ENCODE data around the gene AREG.
"Not testable (repeated sequence)": the region's sequence is repeated elsewhere in the genome, so short reads cannot be mapped to it uniquely, and the experiment has no call there.

The AREG gene, protein sequence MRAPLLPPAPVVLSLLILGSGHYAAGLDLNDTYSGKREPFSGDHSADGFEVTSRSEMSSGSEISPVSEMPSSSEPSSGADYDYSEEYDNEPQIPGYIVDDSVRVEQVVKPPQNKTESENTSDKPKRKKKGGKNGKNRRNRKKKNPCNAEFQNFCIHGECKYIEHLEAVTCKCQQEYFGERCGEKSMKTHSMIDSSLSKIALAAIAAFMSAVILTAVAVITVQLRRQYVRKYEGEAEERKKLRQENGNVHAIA

DNA sequence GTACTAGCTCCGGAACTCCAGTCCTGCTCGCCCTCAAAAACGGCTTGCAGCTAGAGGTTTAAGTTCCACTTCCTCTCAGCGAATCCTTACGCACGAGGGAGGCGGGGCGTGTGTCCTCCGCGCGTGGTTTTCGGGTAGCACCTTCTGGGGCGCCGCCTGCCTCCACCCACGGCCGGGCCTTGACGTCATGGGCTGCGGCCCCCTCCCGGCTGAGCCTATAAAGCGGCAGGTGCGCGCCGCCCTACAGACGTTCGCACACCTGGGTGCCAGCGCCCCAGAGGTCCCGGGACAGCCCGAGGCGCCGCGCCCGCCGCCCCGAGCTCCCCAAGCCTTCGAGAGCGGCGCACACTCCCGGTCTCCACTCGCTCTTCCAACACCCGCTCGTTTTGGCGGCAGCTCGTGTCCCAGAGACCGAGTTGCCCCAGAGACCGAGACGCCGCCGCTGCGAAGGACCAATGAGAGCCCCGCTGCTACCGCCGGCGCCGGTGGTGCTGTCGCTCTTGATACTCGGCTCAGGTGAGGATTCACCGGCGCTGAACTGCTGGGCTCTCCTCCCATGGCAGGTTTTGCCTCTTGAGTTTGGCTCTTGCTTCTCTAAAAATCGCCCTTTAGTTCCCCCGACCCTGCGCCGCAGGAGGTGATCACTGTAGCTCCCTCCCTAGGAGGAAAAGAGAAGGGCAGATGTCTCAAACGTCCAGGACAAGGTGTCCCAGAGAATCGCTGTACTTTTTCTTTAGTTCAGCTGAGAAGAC, at the start of gene AREG:
AREG (plus strand) TSS at position 246 of the 752 bp plus-strand sequence; CDS start at position 456, 210 bp downstream.
- DNase-seq, result no peak

DNA sequence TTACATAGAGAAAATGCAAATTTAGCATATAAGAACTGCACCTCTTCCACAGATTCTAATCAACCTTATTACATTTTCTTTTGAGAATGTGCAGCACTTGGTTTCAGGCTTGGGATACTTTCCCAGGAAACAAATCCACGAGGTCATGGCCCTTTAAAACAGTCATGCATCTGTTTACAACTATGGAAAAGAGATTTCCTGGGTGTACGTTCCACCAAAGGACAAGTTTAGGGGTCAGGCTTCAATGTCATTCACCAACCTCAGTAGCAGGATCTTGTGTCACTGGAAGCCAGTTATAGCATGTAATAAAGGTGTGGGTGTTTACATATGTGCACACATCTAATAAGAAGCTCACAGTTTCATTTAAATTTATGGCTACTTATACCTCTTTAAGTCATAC, 49.3 kb upstream of the AREG start:
- DNase-seq, result no peak

DNA sequence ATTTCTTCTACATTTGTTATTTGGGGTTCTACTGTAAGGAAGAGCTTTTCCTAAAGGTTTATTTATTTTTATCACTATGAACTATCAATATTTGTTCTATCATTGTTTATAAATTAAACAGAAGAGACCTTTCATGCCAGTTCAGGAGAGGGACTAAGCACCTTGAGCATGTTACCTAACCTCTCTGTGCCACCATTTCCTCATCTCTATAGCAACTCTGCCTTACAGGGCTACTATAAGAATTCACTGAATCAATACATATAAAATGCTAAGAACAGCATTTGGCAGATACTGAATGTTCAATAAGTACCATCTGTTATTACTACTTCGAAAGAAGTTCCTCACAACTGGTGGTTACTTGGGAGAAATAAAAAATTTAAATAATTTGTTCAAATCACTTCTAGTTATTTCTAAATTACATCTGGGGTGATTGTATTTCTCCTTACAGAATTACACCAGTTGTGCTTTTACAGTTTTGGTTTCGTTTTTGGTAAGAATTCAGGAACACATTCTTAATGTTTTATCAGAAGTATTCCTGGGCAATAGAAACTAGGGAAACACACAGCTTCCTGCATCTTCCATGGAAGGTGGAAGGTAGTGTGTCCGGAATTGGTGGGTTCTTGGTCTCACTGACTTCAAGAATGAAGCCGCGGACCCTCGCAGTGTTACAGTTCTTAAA, 47.0 kb upstream of the AREG start:
- DNase-seq, result no peak

DNA sequence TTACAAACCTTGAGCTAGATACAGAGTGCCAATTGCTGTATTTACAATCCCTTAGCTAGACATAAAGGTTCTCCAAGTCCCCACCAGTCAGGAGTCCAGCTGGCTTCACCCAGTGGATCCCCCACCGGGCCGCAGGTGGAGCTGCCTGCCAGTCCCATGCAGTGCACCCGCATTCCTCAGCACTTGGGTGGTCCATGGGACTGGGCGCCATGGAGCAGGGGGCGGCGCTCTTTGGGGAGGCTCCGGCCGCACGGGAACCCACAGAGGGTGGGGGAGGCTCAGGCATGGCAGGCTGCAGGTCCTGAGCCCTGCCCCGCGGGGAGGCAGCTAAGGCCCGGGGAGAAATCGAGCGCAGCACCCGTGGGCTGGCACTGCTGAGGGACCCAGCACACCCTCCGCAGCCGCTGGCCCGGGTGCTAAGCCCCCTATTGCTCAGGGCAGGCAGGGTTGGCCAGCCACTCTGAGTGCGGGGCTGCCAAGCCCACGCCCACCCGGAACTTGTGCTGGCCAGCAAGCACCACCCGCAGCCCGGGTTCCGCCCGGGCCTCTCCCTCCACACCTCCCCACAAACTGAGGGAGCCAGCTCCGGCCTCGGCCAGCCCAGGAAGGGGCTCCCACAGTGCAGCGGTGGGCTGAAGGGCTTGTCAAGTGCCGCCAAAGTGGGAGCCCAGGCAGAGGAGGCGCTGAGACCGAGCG, 45.9 kb upstream of the AREG start:
- DNase-seq, result not testable (repeated sequence)

DNA sequence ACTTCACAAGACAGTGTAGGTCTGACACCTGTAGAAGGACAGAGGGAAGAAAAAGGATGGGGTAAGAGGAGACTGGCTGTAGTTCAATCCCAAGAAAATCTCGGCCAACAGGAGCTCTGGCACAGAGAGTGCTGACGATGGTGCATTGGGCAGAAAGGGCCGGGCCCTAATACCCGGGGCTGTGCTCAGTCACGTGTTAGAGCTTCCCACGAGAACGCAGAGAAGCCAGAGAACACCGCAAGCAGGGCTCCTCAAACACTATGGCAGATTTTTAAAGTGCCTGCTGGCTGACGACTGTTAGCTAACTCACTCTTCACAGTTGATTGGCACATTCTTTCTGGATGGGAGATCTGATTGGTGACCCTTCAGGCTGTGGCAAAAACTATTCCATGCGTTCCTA, 44.5 kb upstream of the AREG start:
- no peak for DNase-seq

DNA sequence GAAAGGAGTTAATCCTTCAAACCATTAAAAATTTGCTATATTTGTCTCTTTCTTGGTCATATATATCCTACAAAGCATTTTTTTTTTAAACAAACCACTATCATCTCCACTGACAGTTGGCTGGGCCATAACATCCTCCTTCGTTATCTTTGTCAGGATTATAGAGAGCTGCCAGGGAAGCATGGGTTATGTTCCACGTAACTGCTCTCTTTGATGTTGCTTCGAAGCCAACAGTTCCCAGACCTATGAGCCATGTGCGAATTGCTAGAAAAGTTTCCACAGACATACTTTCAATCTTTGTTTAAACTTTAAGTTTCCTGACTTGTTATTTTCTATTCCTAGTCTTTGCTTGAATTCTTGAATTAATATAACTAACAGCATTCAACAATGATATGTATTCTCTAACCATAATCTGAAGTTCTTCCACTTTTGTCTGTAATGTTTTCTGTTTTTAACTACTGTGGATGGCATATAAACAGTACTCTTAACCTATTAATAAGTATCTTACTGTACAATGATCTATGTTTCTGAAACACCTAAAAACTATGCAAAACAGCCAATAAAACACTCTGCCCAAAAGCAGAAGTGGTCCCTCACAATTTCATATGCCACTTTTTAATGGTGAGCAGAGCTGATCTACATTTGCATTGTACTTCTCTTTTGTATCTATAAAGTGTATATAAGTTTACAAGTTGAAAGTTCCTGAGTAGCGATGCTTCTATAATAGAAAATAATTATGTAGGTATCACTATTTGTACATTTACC, 42.1 kb upstream of the AREG start:
- DNase-seq, result no peak

DNA sequence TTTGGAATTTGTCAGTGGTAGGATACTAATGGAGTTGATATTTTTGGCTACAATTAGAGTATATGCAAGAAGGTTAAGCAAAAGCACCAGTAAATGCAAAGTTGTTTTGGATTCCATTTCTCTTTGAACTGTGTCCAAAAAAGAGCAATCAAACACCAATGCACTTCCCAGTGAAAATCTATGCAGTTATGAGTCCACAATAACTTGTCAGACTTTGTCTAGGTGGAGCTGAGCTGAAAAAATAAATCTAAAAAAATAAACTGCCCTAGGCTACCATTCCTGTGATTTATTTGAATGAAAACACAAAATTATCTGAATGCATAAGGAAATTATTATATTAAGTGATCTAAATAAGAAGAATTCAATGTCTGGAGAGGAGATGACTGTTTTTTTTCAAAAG, 37.0 kb upstream of the AREG start:
- no peak for DNase-seq

DNA sequence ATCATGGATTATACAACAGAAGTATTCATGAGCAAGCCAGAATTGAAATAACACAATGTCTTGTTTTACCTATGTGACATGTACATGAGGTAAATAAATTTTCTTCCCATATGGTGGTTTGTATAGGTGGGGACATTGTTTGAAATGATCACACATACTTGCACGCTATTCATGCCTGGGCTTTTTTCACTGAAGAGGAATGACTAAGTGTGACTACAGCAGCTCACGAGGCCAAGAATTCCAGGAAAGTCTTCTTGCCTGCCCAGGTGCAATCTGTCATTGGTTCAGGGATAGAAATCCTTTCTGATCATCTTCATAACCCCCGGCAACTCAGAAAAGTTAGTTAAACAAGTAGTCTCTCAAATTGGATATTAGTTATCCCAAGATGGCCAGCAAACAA, 36.3 kb upstream of the AREG start:
- no peak for DNase-seq

DNA sequence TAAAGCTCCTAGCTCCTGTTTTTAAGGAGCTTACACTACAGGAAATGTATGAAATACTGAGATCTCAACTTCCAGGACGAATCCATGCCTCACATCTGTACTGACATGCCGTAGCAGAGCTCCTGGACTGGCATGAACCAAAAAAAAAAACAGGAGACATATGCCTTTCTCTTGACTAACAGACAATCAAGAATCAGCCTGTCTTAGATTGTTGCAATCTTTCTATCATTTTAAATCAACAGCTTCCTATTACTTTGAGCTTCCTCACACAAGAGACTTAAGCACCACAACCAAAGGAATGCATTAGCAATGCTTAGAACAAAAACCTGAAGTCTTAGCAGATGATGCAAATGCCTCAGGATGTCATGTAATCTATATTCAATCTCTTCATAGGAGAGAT, 34.7 kb upstream of the AREG start:
- DNase-seq, result no peak

DNA sequence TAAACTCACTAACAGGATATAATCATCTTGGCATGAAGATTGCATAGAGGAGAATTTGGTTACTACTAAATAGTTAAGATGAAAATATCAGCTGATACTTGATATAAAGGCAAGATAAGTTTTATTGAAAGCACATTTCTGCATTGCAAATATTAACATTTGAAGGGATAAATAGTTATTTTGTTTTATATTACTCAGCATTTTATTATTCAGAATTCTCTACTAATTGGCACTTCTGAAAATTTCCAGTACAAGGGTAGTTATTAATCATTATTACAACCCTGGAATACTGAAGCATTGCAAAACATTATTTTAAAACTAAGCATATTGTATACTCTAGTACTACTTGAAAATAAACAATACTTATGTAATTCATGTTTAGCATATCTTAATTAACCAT, 32.7 kb upstream of the AREG start:
- DNase-seq, result no peak

DNA sequence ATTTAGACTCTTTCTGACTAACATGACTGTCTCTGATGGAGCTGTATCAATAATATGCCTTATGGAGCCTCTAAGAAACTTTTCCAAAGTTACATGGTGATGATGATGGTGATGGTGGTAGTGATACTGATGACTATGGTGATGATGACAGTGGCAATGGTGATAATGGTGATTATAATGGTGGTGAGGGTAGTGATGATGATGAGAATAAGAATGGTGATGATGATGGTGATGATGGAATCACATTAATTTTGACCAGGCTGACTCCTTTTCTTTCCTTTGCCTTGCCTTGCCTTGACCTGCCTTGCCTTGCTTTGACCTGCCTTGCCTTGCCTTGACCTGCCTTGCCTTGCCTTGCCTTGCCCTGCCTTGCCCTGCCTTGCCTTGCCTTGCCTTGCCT, 31.7 kb upstream of the AREG start:
- DNase-seq, result no peak

DNA sequence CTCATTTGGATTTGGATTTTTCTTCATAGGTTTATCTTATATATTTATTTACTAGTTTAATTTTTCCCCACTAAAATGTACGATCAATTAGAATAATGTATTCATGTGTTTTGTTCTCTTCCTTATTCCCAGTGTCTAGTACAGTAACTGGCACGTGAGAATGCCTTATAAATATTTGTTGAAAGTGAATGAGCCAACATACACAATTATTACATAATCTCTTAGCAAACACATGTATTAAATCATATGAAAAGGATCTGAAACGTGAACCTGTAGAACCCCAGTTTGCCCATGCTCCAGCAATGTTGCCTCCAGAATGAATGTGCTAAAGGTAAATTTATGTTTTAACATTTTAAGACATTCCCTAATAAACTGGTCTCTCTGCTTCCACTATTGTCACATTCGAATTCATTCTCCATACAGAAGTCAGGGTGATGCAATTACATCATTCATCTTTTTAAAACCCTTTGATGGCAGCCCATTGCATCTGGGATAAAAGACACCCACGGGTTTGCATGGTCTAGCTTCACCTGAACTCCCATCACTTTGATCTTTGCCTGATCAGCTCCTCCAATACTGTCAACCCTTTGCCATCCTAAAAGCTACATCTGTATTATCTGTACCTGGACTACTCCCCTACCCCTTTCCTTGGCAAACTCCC, 30.7 kb upstream of the AREG start:
- no peak for DNase-seq

DNA sequence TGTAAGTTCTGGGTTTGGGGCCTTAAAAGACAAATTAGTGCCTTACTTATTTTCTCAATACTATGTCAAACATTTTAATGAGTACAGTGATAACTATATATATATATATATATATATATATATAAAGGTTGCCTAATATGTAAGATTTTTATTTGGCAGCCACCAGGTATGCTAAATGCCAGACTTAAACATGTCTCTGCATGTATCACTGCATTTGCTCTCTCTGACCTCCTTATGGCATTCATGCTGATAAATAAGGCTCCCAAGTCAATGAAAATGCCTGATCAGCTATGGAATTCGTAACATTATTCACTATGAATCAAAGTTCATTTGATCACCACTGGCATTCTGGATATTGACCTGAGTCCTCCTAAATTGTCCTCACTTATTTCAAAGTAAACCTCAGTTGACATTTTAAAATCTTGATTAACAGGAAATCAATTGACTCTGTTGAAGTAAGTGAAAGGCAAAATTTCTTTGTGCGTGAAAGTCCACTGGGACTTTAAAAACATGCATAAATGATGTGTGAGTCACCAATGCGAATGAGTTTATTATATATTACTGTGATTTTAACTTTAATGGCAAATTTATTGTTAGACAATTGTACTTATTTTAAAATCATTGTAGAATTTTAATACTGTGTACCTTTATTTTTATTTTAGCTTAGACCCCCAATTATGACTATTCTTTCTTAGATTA, 29.2 kb upstream of the AREG start:
- DNase-seq, result no peak

DNA sequence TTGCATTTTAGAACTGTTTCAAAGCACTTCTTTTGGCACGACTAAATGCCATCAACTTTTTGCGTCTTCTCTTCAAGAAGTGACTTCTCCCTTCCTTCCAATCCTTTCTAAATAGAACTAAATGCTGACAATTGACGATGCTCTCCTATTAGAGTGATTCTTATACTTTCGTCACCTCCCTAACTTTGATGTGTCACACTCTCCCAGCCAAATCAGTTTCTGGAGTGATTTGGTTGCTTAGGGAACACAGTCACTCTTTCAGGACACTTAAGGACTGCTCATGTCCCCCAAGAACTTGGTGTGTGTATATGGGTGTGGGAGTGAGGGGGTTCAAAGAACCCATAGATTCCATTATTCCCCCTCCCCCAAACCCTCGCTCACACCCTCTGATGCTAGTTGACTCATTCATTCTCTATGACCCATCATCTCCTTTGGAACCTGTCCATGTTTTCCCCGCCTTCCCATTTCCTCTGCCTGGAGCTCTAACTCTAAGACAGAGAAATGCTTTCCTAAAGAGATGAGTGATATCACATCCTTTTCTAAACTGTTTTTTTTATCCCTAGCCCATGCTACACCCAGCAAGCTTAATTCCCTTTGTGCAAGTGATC, 26.8 kb upstream of the AREG start:
- no peak for DNase-seq

DNA sequence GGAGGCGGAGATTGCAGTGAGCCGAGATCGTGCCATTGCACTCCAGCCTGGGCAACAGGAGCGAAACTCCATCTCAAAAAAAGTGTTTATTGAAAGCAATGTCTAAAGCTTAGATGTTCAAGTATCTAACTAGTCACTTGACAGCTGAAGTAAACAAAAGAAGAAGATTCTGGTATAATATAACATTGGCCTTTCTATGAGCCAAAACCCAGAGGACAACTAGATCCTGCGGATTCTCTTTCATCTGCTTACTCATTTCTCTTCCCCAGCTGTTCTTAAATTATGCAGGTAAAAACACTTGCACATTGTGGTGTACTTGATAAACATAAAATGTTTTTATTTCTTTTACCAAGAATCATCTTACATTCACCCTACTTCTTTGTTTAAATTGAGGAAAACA, 24.1 kb upstream of the AREG start:
- no peak for DNase-seq

DNA sequence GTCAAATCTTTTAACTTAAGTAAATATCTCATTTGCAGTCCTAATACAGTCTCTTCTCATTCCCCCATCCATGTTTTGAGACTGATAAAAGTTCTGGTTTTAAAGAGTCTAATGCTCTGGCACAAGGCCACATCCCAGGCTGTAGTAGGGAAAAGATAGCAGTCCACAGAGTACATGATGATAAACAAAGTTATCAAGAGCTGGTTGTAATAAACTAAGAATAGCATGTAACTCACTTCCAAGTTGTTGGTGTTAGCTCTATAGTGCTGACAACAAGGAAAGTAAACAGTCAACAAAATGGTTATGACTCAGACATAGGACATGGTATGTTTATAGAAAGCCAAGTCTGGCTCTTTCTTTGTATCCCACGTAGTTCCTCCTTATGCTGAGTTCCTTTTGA, 21.8 kb upstream of the AREG start:
- no peak for DNase-seq

DNA sequence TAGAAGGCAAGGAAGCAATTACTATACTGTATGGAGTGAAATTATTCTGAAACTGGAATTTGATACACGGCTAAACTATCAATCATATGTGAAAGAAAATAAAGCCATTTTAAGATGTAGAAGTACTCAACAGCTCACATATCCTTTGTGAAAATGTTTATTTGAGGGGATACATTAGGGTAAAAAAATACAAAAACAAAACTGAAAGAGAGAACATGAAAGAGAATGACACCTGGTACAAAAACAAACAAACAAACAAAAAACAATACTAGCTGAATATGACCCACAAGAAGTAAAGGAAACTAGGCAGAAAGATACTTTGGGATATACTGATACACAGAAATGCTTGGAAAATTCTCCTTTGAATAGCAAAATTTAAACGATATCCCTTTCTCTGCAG, 20.8 kb upstream of the AREG start:
- no peak for DNase-seq

DNA sequence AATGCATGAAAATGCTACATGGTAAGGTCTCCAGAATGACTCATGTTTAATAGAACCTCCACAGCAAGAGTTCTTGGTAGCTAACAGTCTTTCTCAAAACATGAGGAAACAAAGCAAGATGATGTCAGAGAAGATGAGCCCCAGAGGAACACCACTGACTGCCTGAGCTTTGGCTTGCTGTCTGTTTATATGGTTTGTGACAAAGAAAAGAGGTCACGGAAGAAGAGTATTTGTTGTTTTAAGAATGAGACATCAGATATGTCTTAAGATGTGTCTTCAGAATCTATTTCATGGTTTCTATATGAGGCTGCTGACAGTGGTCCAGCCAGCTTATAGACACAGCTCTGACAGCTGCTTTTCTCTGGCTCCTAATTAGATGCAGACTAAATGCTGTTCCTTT, 18.8 kb upstream of the AREG start:
- DNase-seq, result no peak

DNA sequence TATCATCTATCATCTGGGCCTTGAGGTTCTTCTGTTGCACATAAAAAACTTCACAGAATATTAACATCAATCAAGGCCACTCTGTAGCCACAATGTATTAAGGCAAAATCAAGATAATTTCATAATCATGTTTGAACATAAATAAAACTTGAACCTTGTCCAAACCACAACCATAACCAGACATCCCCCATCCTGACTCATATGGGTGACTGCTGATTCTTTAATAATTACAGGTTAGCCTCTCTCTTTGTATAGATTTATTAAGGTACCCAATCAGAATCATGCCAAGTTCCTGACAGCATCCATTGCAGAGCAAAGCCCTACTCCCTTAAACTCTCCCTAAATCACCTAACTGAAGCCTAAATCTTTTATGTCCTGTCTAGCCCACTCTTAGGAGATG, 16.7 kb upstream of the AREG start:
- DNase-seq, result no peak

DNA sequence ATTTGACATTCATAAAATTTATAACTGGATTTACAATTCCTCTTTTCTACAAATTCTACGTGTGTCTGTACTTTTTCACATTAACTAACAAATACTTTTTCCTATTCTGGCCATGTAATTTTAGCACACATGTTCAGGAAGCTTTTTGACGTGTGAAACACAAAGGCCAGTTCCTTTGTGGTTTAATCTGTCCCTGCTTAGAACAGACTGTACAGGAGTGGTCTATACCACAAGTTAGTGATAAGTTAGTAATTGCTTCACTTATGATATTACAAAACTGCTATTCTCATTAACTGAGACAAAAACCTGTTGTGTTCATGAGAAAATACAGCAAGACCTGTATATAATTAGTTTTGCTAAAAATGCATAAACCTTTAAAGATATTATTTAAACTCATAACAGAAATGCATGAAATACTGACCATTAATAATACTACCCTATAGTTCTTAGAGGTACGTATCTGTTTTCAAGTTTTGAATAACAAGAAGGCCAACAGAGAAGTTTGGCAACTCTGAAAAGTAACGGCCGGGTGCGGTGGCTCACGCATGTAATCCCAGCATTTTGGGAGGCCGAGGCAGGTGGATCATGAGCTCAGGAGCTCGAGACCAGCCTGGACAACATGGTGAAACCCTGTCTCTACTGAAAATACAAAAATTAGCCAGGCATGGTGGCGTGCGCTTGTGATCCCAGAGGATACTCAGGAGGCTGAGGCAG, 13.7 kb upstream of the AREG start:
- no peak for DNase-seq

DNA sequence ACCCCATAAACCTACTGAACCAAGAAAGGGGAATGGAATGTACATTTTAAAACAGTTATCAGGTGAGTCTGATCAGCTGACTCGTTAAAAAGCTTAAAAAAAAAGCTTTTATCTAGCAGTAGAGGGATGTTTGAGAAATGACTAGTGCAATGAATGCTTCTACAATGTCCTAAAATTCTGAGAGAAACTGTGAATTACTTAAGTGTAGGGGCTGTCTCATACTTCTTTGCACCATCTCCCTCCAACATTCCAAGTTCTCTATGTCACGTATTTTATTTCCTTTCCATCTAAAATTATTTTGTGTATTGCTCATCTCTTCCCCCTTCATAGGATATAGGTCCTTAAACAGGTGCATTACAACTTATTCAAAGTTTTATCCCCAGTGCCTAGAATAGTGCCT, 11.9 kb upstream of the AREG start:
- no peak for DNase-seq
